GM12865 (cell line): ENCODE results near the gene UFSP1.
"Not testable (repeated sequence)": the region's sequence is repeated elsewhere in the genome, so short reads cannot be mapped to it uniquely, and the experiment has no call there.

Experiments
- DNase-seq: peaks from one replicate; pipeline ENCODE4 v3.0.0; 2010; ENCODE audit warnings: low read depth
- H3K4me3 ChIP-seq: 2 replicates; pipeline ENCODE4 v1.5.1; 2011; ENCODE audit warnings: mild to moderate bottlenecking, low read depth, low read length, control low read depth
- TF ChIP-seq, protein P1 (sequence below): IDR thresholded peaks from 2 replicates; pipeline ENCODE4 v1.5.1; 2011; ENCODE audit warnings: low read length, control low read depth, low read depth, inconsistent platforms; ENCODE audit not compliant: insufficient read depth; ENCODE audit errors: missing control alignments

The UFSP1 gene

DNA sequence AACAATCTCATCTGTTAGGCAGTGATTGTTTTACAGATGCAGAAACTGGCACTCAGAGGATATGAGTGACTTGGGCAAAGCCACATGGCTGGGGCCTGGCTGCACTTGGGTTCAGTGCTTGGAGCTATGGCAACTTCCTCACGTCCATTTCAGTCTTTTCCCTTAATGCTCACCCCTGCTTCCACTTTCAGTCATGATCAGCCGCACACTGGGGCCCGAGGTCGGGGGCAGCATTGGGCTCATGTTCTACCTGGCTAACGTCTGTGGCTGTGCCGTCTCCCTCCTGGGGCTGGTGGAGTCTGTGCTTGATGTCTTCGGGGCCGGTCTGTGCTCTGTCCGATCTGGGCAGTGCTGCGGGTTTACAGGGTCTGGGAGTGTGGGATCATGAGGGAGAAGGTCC is 34.0 kb downstream of the UFSP1 start:
- no peak for DNase-seq
- no peak overlapping the region for H3K4me3 ChIP-seq
- TF ChIP-seq, protein P1, sequence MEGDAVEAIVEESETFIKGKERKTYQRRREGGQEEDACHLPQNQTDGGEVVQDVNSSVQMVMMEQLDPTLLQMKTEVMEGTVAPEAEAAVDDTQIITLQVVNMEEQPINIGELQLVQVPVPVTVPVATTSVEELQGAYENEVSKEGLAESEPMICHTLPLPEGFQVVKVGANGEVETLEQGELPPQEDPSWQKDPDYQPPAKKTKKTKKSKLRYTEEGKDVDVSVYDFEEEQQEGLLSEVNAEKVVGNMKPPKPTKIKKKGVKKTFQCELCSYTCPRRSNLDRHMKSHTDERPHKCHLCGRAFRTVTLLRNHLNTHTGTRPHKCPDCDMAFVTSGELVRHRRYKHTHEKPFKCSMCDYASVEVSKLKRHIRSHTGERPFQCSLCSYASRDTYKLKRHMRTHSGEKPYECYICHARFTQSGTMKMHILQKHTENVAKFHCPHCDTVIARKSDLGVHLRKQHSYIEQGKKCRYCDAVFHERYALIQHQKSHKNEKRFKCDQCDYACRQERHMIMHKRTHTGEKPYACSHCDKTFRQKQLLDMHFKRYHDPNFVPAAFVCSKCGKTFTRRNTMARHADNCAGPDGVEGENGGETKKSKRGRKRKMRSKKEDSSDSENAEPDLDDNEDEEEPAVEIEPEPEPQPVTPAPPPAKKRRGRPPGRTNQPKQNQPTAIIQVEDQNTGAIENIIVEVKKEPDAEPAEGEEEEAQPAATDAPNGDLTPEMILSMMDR, result no peak

DNA sequence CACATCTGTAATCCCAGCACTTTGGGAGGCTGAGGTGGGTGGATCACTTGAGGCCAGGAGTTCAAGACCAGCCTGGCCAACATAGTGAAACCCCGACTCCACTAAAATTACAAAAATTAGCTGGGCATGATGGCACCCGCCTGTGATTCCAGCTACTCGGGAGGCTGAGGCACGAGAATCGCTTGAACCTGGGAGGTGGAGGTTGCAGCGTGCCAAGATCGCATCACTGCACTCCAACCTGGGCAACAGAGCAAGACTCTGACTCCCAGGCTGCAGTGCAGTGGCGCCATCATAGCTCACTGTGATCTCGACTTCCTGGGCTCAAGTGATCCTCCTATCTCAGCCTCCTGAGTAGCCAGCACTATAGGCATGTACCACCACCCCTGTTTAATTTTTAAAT is 34.6 kb downstream of the UFSP1 start:
- not testable (repeated sequence) for H3K4me3 ChIP-seq, DNase-seq

DNA sequence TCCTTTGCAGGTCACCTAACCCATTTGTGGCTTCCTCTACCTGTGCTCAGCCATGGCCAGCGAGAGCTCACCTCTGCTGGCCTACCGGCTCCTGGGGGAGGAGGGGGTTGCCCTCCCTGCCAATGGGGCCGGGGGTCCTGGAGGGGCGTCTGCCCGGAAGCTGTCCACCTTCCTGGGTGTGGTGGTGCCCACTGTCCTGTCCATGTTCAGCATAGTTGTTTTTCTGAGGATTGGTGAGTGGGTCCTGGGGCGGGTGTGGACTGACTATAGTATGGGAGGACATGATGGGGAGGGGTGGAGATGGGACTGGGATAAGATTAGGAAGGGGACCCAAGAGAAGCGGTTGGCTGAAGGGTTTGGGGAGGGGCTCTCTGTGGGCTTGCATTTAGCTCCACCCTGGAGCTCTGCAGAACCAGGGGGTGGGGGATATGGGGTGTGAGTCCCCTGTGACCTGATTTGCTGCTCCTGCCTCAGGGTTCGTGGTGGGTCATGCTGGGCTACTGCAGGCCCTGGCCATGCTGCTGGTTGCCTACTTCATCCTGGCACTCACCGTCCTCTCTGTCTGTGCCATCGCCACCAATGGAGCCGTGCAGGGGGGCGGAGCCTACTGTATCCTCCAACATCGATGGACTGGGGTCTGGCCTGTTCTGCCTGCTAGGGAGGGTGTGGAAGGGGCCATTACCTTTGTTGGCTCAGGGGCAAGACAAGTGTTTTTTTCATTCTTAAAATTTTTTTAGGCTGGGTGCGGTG is 35.2 kb downstream of the UFSP1 start:
- TF ChIP-seq, protein P1, result no peak
- H3K4me3 ChIP-seq, result no peak overlapping the region
- DNase-seq, result no peak

DNA sequence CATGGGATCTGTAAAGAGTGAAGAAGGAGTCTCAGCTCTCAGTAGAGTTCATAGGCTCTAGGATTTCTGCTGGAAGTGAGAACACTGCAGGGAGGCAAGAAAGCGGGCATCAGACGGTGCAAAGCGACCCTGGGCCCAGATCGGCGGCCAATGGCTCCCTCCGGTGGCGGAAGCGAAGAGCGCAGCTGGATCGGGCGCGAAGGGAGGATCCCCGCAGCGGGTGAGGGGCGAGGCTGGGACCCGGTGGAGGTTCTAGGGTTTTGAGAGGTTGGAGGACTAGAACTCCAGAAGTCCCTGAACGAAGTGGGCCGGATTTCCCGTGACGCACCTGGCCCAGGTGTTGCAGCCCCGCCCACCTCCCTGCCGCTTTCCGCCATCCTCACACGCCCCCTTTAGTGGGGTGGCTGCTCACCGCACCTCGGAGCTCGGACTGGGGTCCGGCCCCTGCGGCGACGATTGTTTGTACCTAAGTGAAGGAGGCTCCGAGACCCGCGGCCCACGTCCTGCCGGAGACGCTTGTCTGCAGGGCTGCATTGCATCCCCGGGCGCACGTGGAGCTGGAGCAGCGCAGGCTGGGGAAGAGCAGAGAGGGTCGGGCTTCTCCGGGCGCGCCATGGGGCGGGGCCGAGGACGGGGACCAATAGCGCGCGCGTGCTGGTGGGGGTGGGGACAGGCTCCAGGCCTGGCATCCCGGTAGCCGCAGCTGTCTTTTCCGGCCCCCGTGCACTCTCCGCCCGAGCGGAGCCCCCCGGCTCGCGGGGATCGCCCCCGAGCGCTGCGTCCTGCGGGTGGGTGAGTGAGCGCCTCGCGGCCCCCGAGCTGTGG is 37.3 kb downstream of the UFSP1 start, which contains the start of gene SLC12A9:
Gene SLC12A9 (plus strand): TSS at position 666 of the 825 bp plus-strand sequence. CDS start 1,485 bp downstream, outside the sequence.
- TF ChIP-seq, protein P1, result peak; percentile 92
- H3K4me3 ChIP-seq, result peak within 1 kb of the TSS; percentile 74
- peak; percentile 90 for DNase-seq

DNA sequence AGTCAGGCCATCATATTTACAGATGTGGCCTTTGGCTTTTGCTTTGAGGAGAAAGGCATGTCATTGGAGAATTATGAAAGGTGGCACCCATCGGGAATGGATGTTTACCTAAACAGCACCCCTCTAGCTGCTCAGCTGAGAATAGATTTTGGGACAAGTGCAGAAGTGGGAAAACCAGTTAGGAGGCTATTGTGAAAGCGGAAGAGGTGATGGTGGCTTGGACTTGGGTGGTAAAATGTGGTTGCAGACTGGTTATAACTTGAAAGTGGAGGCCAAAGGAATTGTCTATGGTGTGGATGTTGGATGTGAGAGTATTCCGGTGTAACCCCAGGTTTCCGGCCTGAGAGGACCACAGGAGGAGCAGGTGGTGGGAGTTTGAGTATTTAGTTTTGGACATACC is 42.2 kb downstream of the UFSP1 start:
- TF ChIP-seq, protein P1, result no peak
- DNase-seq, result no peak
- no peak overlapping the region for H3K4me3 ChIP-seq

DNA sequence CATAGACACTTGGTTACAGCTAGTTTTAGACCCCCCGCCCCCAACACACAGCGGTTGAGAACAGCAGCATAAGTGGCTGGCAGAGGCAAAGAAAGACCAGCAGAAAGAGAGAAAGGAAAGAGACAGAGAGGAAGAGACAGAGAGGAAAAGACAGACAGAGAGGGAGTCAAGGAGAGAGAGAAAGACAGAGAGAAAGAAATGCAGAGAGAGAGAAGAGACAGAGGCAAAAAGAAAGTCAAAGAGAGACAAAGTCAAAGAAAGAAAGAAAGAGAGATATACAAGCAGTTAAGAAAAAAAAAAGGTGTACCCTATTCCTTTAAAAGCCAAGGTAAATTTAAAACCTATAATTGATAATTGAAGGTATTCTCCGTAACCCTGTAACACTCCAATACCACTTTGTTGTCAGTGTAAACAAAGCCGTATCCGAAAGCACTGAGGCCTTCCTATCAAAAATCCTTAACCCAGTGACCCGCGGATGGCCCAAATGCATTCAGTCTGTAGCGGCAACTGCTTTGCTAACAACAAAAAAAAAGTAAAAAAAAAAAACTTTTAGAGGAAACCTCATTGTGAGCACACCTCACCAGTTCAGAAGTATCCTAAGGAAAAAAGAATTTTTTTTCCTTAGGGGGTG is 48.9 kb downstream of the UFSP1 start:
- DNase-seq, result no peak
- no peak overlapping the region for H3K4me3 ChIP-seq
- TF ChIP-seq, protein P1, result no peak

DNA sequence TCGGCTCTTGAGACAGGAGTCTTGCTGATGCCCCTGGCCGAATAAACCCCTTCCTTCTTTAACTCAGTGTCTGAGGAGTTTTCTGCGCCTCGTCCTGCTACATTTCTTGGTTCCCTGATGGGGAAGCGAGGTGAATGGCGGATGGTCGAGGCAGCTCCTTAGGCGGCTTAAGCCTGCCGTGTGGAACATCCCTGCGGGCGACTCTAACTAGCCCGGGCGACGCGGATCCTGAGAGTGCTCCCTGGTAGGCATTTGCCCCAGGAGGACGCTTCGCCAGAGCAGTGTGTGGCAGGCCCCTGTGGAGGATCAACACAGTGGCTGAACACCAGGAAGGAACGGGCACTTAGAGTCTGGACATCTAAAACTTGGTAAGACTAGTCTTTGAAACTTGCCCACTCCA is 50.2 kb downstream of the UFSP1 start:
- TF ChIP-seq, protein P1, result no peak
- no peak for DNase-seq
- H3K4me3 ChIP-seq, result no peak overlapping the region
